ENCODE results near the gene FOCAD.
A peak's percentile ranks its signal among the peaks of the same experiment; 100 is the strongest.

Gene FOCAD

GRCh38 chr9:20903212-20903611 is 219.2 kb downstream of the FOCAD start:
- H3K79me1 ChIP-seq (replicated peaks; ENCODE audit: low read length, poor library complexity, severe bottlenecking) = no peaks in the 10 kb centered on the region
- no peaks in the 10 kb centered on the region for H3K27me3 ChIP-seq (ENCODE audit: control insufficient read depth in 1 of 2, insufficient read depth in 1 of 2, low read length in 2 of 2)
- no peak overlapping the region for H3K18ac ChIP-seq (ENCODE audit: low read depth in 1 of 2, low read length in 2 of 2)
- H3K4me1 ChIP-seq (ENCODE audit: control insufficient read depth, insufficient read depth, low read depth, low read length) = no peaks in the 10 kb centered on the region
- no peak overlapping the region for H3K9ac ChIP-seq (ENCODE audit: low read length)
- 100% methylated on average over 1 of the region's 5 CpGs for WGBS
- H2AFZ ChIP-seq (ENCODE audit: low read depth, low read length) = no peak overlapping the region
- no peak overlapping the region for H3K23ac ChIP-seq (ENCODE audit: low read length in 2 of 2)
- H2BK12ac ChIP-seq (ENCODE audit: low read length in 2 of 2) = no peak overlapping the region
- no peak overlapping the region for H4K8ac ChIP-seq (ENCODE audit: low read length)
- no peak overlapping the region for H4K91ac ChIP-seq (ENCODE audit: low read length)
- H3K4me2 ChIP-seq (ENCODE audit: low read length, poor library complexity, severe bottlenecking) = no peak overlapping the region
- no peak overlapping the region for H2BK120ac ChIP-seq (ENCODE audit: low read depth, low read length)
- no peak overlapping the region for H3K14ac ChIP-seq (ENCODE audit: low read length in 2 of 2)
- H3K9me3 ChIP-seq (ENCODE audit: control insufficient read depth, low read length) = no peaks in the 10 kb centered on the region
- peaks cover 0 to 27% of the 10 kb centered on the region in 2 experiments for H3K36me3 ChIP-seq (ENCODE audit: control insufficient read depth in 1 of 2, insufficient read depth in 2 of 2, low read depth in 1 of 2, low read length in 2 of 2)
- no peak overlapping the region for H2BK5ac ChIP-seq (ENCODE audit: low read depth, low read length, poor library complexity, severe bottlenecking)
- no peak overlapping the region for H2AK5ac ChIP-seq (ENCODE audit: low read length, severe bottlenecking)
- H3K27ac ChIP-seq (ENCODE audit: low read length, poor library complexity, severe bottlenecking) = no peak overlapping the region
- no peak for DNase-seq
- H3K4me3 ChIP-seq (ENCODE audit: insufficient read depth in 1 of 2, low read depth in 1 of 2, low read length in 2 of 2) = no peak overlapping the region
- H3K4ac ChIP-seq (ENCODE audit: low read depth in 1 of 2, low read length in 2 of 2) = no peak overlapping the region
- no peak overlapping the region for H2BK15ac ChIP-seq (ENCODE audit: low read depth, poor library complexity, severe bottlenecking)

DNA sequence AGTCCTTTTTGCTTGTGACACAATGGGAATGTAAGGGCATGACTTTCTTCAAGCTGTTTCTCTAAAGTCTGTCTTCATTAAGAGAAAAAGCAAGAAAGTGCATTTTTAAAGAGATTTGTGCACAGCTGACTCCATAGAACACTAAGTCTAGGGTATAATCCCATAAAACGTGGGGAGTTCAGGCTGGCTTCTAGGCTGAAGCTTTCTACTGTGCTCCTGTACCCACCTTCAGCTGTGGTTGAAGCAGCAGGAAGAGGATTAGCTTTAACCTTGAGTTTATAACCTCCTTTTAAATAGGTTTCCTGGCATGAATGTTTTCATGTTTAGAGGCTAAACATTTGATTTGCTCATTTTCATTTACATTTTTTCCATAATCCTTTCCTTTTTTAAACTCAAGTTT is 220.9 kb downstream of the FOCAD start:
- no peak overlapping the region for H2BK15ac ChIP-seq (ENCODE audit: low read depth, poor library complexity, severe bottlenecking)
- no peak overlapping the region for H2BK120ac ChIP-seq (ENCODE audit: low read depth, low read length)
- H3K4me1 ChIP-seq (ENCODE audit: control insufficient read depth, insufficient read depth, low read depth, low read length) = no peaks in the 10 kb centered on the region
- H3K9ac ChIP-seq (ENCODE audit: low read length) = no peak overlapping the region
- WGBS = 100% methylated on average over 1 of the region's 1 CpG
- no peak overlapping the region for H3K14ac ChIP-seq (ENCODE audit: low read length in 2 of 2)
- H3K4me3 ChIP-seq (ENCODE audit: insufficient read depth in 1 of 2, low read depth in 1 of 2, low read length in 2 of 2) = no peak overlapping the region
- no peaks in the 10 kb centered on the region for H3K79me1 ChIP-seq (replicated peaks; ENCODE audit: low read length, poor library complexity, severe bottlenecking)
- DNase-seq = no peak
- no peak overlapping the region for H3K27ac ChIP-seq (ENCODE audit: low read length, poor library complexity, severe bottlenecking)
- H2AK5ac ChIP-seq (ENCODE audit: low read length, severe bottlenecking) = no peak overlapping the region
- H3K9me3 ChIP-seq (ENCODE audit: control insufficient read depth, low read length) = no peaks in the 10 kb centered on the region
- H2BK5ac ChIP-seq (ENCODE audit: low read depth, low read length, poor library complexity, severe bottlenecking) = no peak overlapping the region
- H4K8ac ChIP-seq (ENCODE audit: low read length) = no peak overlapping the region
- H2BK12ac ChIP-seq (ENCODE audit: low read length in 2 of 2) = no peak overlapping the region
- H4K91ac ChIP-seq (ENCODE audit: low read length) = no peak overlapping the region
- no peak overlapping the region for H3K23ac ChIP-seq (ENCODE audit: low read length in 2 of 2)
- H3K27me3 ChIP-seq (ENCODE audit: control insufficient read depth in 1 of 2, insufficient read depth in 1 of 2, low read length in 2 of 2) = no peaks in the 10 kb centered on the region
- peaks cover 0 to 42% of the 10 kb centered on the region in 2 experiments for H3K36me3 ChIP-seq (ENCODE audit: control insufficient read depth in 1 of 2, insufficient read depth in 2 of 2, low read depth in 1 of 2, low read length in 2 of 2)
- no peak overlapping the region for H3K4ac ChIP-seq (ENCODE audit: low read depth in 1 of 2, low read length in 2 of 2)
- H3K4me2 ChIP-seq (ENCODE audit: low read length, poor library complexity, severe bottlenecking) = no peak overlapping the region
- no peak overlapping the region for H3K18ac ChIP-seq (ENCODE audit: low read depth in 1 of 2, low read length in 2 of 2)
- H2AFZ ChIP-seq (ENCODE audit: low read depth, low read length) = no peak overlapping the region

GRCh38 chr9:20906326-20906725 is 222.3 kb downstream of the FOCAD start:
- H2BK5ac ChIP-seq (ENCODE audit: low read depth, low read length, poor library complexity, severe bottlenecking) = no peak overlapping the region
- no peak overlapping the region for H3K23ac ChIP-seq (ENCODE audit: low read length in 2 of 2)
- no peak overlapping the region for H3K14ac ChIP-seq (ENCODE audit: low read length in 2 of 2)
- peak; percentile 1 for DNase-seq
- no peak overlapping the region for H4K91ac ChIP-seq (ENCODE audit: low read length)
- H3K4me2 ChIP-seq (ENCODE audit: low read length, poor library complexity, severe bottlenecking) = no peak overlapping the region
- H3K9me3 ChIP-seq (ENCODE audit: control insufficient read depth, low read length) = no peaks in the 10 kb centered on the region
- H3K9ac ChIP-seq (ENCODE audit: low read length) = no peak overlapping the region
- no peak overlapping the region for H2BK120ac ChIP-seq (ENCODE audit: low read depth, low read length)
- H2AFZ ChIP-seq (ENCODE audit: low read depth, low read length) = no peak overlapping the region
- H3K4me1 ChIP-seq (ENCODE audit: control insufficient read depth, insufficient read depth, low read depth, low read length) = no peaks in the 10 kb centered on the region
- H3K27ac ChIP-seq (ENCODE audit: low read length, poor library complexity, severe bottlenecking) = no peak overlapping the region
- no peak overlapping the region for H3K18ac ChIP-seq (ENCODE audit: low read depth in 1 of 2, low read length in 2 of 2)
- no peak overlapping the region for H2AK5ac ChIP-seq (ENCODE audit: low read length, severe bottlenecking)
- H3K4ac ChIP-seq (ENCODE audit: low read depth in 1 of 2, low read length in 2 of 2) = no peak overlapping the region
- H2BK12ac ChIP-seq (ENCODE audit: low read length in 2 of 2) = no peak overlapping the region
- H4K8ac ChIP-seq (ENCODE audit: low read length) = no peak overlapping the region
- H3K79me1 ChIP-seq (replicated peaks; ENCODE audit: low read length, poor library complexity, severe bottlenecking) = no peaks in the 10 kb centered on the region
- no peak overlapping the region for H3K4me3 ChIP-seq (ENCODE audit: insufficient read depth in 1 of 2, low read depth in 1 of 2, low read length in 2 of 2)
- H3K27me3 ChIP-seq (ENCODE audit: control insufficient read depth in 1 of 2, insufficient read depth in 1 of 2, low read length in 2 of 2) = no peaks in the 10 kb centered on the region
- peaks cover 0 to 54% of the 10 kb centered on the region in 2 experiments for H3K36me3 ChIP-seq (ENCODE audit: control insufficient read depth in 1 of 2, insufficient read depth in 2 of 2, low read depth in 1 of 2, low read length in 2 of 2)
- H2BK15ac ChIP-seq (ENCODE audit: low read depth, poor library complexity, severe bottlenecking) = no peak overlapping the region
- 86% methylated on average over 1 of the region's 1 CpG for WGBS

GRCh38 chr9:20908461-20908860 is 224.4 kb downstream of the FOCAD start:
- Histone ChIP-seq H3K9ac (ENCODE audit: low read length) (no peak overlapping the region), H4K91ac (ENCODE audit: low read length) (no peak overlapping the region), H3K4me3 (ENCODE audit: insufficient read depth in 1 of 2, low read depth in 1 of 2, low read length in 2 of 2) (no peak overlapping the region), H3K27ac (ENCODE audit: low read length, poor library complexity, severe bottlenecking) (no peak overlapping the region), H3K23ac (ENCODE audit: low read length in 2 of 2) (no peak overlapping the region), H2BK120ac (ENCODE audit: low read depth, low read length) (no peak overlapping the region), H2AK5ac (ENCODE audit: low read length, severe bottlenecking) (no peak overlapping the region), H4K8ac (ENCODE audit: low read length) (no peak overlapping the region), H3K27me3 (ENCODE audit: control insufficient read depth in 1 of 2, insufficient read depth in 1 of 2, low read length in 2 of 2) (no peaks in the 10 kb centered on the region), H2BK5ac (ENCODE audit: low read depth, low read length, poor library complexity, severe bottlenecking) (no peak overlapping the region), H3K14ac (ENCODE audit: low read length in 2 of 2) (no peak overlapping the region), H2AFZ (ENCODE audit: low read depth, low read length) (no peak overlapping the region), H3K79me1 (replicated peaks; ENCODE audit: low read length, poor library complexity, severe bottlenecking) (no peaks in the 10 kb centered on the region), H3K18ac (ENCODE audit: low read depth in 1 of 2, low read length in 2 of 2) (no peak overlapping the region), H2BK12ac (ENCODE audit: low read length in 2 of 2) (no peak overlapping the region), H3K9me3 (ENCODE audit: control insufficient read depth, low read length) (no peaks in the 10 kb centered on the region), H3K36me3 (ENCODE audit: control insufficient read depth in 1 of 2, insufficient read depth in 2 of 2, low read depth in 1 of 2, low read length in 2 of 2) (peaks cover 0 to 63% of the 10 kb centered on the region in 2 experiments), H3K4me1 (ENCODE audit: control insufficient read depth, insufficient read depth, low read depth, low read length) (no peaks in the 10 kb centered on the region), H3K4ac (ENCODE audit: low read depth in 1 of 2, low read length in 2 of 2) (no peak overlapping the region), H3K4me2 (ENCODE audit: low read length, poor library complexity, severe bottlenecking) (no peak overlapping the region), H2BK15ac (ENCODE audit: low read depth, poor library complexity, severe bottlenecking) (no peak overlapping the region)
- DNase-seq = no peak
- whole genome bisulfite sequencing = 53% methylated on average over 2 of the region's 2 CpGs
